GM12878 (cell line): ENCODE data around the gene VSTM2B. TPM values are rescaled to one million over a fixed set of nuclear protein-coding genes. Genes with fewer than 3 reads are reported as not detected.

ENCODE experiments used
- ATAC-seq: fragments of 200-7000 bp; cut with Tn5 transposase; 3 replicates; pipeline ENCODE4 v1.9.1; 2020; ENCODE audit warnings: mild to moderate bottlenecking, moderate library complexity
- BruUV-seq: library from RNA; stranded (reverse); fragments of 400-500 nt; replicated peaks from 2 replicates; lab custom pipeline; 2021; lab: Mats Ljungman, UMichigan
- CTCF ChIA-PET: fragments of 300-600 bp; sonication (Branson Sonifier 250); formaldehyde crosslinking; extraction: SDS; loops from one replicate; lab custom pipeline; 2021; ENCODE audit warnings: inconsistent platforms; lab: Yijun Ruan, JAX
- POLR2A ChIA-PET: fragments of 350-600 bp; formaldehyde crosslinking; extraction: SDS; loops from one replicate; lab custom pipeline; 2021; ENCODE audit warnings: inconsistent platforms; lab: Charles Lee
- RAD21 ChIA-PET: fragments of 300-600 bp; sonication (Branson Sonifier 250); formaldehyde crosslinking; loops from one replicate; lab custom pipeline; 2023; ENCODE audit warnings: antibody characterized with exemption; ENCODE audit not compliant: unreplicated experiment; lab: Charles Lee
- SMC1A ChIA-PET: fragments of 300-600 bp; sonication (Branson Sonifier 250); formaldehyde crosslinking; loops from one replicate; lab custom pipeline; 2023; ENCODE audit not compliant: unreplicated experiment, uncharacterized antibody; lab: Charles Lee
- DNase-seq: peaks from one replicate; pipeline ENCODE4 v3.0.0-alpha.2; 2011; ENCODE audit warnings: low read depth, low spot score
- FAIRE-seq: peaks from 3 replicates; lab custom pipeline; 2011; peaks lifted over from hg19 to GRCh38; lab: Jason Lieb, UNC
- H2AFZ ChIP-seq: 2 replicates; pipeline ENCODE4 v1.6.0; 2011; ENCODE audit warnings: low read depth, low read length, control low read depth; ENCODE audit not compliant: control insufficient read depth
- H3K27ac ChIP-seq: 2 replicates; pipeline ENCODE4 v1.5.1; 2011; ENCODE audit warnings: control low read depth; ENCODE audit not compliant: control insufficient read depth, insufficient read depth
- H3K27me3 ChIP-seq, 2 experiments: replicated peaks in 1 of 2; 2 replicates each; pipeline versions ENCODE4 v1.6.0 to v1.6.1; 2011; ENCODE audit warnings: low read length in 1 of 2; ENCODE audit not compliant: control insufficient read depth in 2 of 2, insufficient read depth in 2 of 2
- H3K36me3 ChIP-seq, 2 experiments: 2 replicates each; pipeline ENCODE4 v1.5.1; 2011; ENCODE audit warnings: low read length in 1 of 2; ENCODE audit not compliant: control insufficient read depth in 2 of 2, insufficient read depth in 2 of 2
- H3K4me1 ChIP-seq: 2 replicates; pipeline ENCODE4 v1.6.1; 2011; ENCODE audit warnings: mild to moderate bottlenecking, low read length, moderate library complexity, mixed read lengths; ENCODE audit not compliant: control insufficient read depth, insufficient read depth
- H3K4me2 ChIP-seq: 2 replicates; pipeline ENCODE4 v1.6.0; 2011; ENCODE audit warnings: control low read depth; ENCODE audit not compliant: control insufficient read depth, insufficient read depth
- H3K4me3 ChIP-seq: fragments of 200-600 bp; sonication (generic); 2 replicates; pipeline ENCODE4 v1.5.1; 2016
- H3K79me2 ChIP-seq: 2 replicates; pipeline ENCODE4 v1.6.0; 2011; ENCODE audit warnings: low read length; ENCODE audit not compliant: control insufficient read depth, insufficient read depth
- H3K9ac ChIP-seq: 2 replicates; pipeline ENCODE4 v1.8.0; 2011; ENCODE audit warnings: low read length, control low read depth, mixed read lengths; ENCODE audit not compliant: control insufficient read depth, insufficient read depth
- H3K9me3 ChIP-seq: replicated peaks from 3 replicates; pipeline ENCODE4 v1.5.1; 2011; ENCODE audit warnings: mild to moderate bottlenecking, low read length; ENCODE audit not compliant: control insufficient read depth, insufficient read depth
- H4K20me1 ChIP-seq: 2 replicates; pipeline ENCODE4 v1.6.0; 2011; ENCODE audit not compliant: control insufficient read depth, insufficient read depth
- CHD1 ChIP-seq: IDR thresholded peaks from 2 replicates; pipeline ENCODE4 v1.6.1; 2012; ENCODE audit warnings: low read depth, low read length, improper control_type of control experiment
- CTCF ChIP-seq, 3 experiments: IDR thresholded peaks in 2 of 3; conservative IDR thresholded peaks in 1 of 3; 2 replicates each; pipeline ENCODE4 v1.5.1; 2011; ENCODE audit warnings: low read depth in 3 of 3, low read length in 3 of 3, mild to moderate bottlenecking in 3 of 3, control low read depth in 2 of 3, moderate library complexity in 2 of 3, inconsistent platforms in 1 of 3, mixed read lengths in 1 of 3; ENCODE audit not compliant: control insufficient read depth in 2 of 3, insufficient read depth in 1 of 3; ENCODE audit errors: extremely low read depth in 1 of 3
- DPF2 ChIP-seq: fragments of 450-650 bp; IDR thresholded peaks from 2 replicates; pipeline ENCODE4 v1.6.1; 2017; ENCODE audit warnings: mild to moderate bottlenecking
- PBX3 ChIP-seq: IDR thresholded peaks from 2 replicates; pipeline ENCODE4 v1.6.1; 2011; ENCODE audit warnings: mild to moderate bottlenecking, low read depth, low read length, moderate library complexity; ENCODE audit not compliant: insufficient replicate concordance
- RB1 ChIP-seq: fragments of 450-650 bp; formaldehyde crosslinking; IDR thresholded peaks from 2 replicates; pipeline ENCODE4 v1.6.1; 2017; ENCODE audit warnings: mild to moderate bottlenecking, borderline replicate concordance
- WGBS: methylation state at CpG from one replicate; pipeline ENCODE4 v1.1.6; 2016; ENCODE audit warnings: low lambda C conversion rate; ENCODE audit not compliant: insufficient replicate concordance, insufficient coverage; ENCODE audit errors: missing lambda C conversion rate; 5-methylcytosine and 5-hydroxymethylcytosine counted together
- in situ Hi-C: fragments of 300-500 bp; cut with MboI; formaldehyde crosslinking; loops from 9 replicates; pipeline ENCODE4 v1.14.3; 2018; ENCODE audit warnings: mixed read lengths
- intact Hi-C: fragments of 100-400 bp; cut with micrococcal nuclease; formaldehyde crosslinking; loops from one replicate; pipeline ENCODE4 v1.14.2; 2022; ENCODE audit not compliant: unreplicated experiment
- polyA plus RNA-seq, 11 experiments: library from polyadenylated mRNA; depleted of rRNA in 4 of 11; unstranded in 6 of 11; stranded (reverse) in 5 of 11; fragments of >200 nt; fragmentation: Nextera tagmentation in 4 of 11; fragmentation: Illumina TruSeq in 1 of 11; extraction: Ambion mirVana in 4 of 11; extraction: Trizol in 1 of 11; gene quantifications; 1 replicate in 1 of 11; 2 replicates in 10 of 11; pipeline versions ENCODE4 v1.2.1 to v1.2.3, GENCODE V29; 2011 to 2016; ENCODE audit warnings: inconsistent platforms in 2 of 11, missing spikeins in 2 of 11, low read depth in 1 of 11
- total RNA-seq, 4 experiments: library from RNA; depleted of rRNA in 3 of 4; stranded (reverse); fragments of >200 nt in 3 of 4; fragmentation: Illumina TruSeq in 1 of 4; extraction: Trizol in 1 of 4; gene quantifications; 2 replicates each; pipeline versions ENCODE4 v1.2.1 to v1.2.3, GENCODE V29; 2013 to 2021
- TF ChIP-seq, protein P1 (sequence below): fragments of 450-650 bp; IDR thresholded peaks from 2 replicates; pipeline ENCODE4 v1.6.1; 2017; ENCODE audit warnings: borderline replicate concordance
- TF ChIP-seq, protein P2 (sequence below): fragments of 450-650 bp; IDR thresholded peaks from 2 replicates; pipeline ENCODE4 v1.6.1; 2017; ENCODE audit warnings: low read depth, mild to moderate bottlenecking, moderate library complexity

The VSTM2B gene
- total and polyA plus RNA-seq, 10 of the 15 experiments (the other 5 are each of a cell fraction or from before 2014, with no cell fraction given), result not detected

- WGBS, result 4% methylated on average over 4 of the region's 4 CpGs
- FAIRE-seq (no peak), ATAC-seq (no peak), DNase-seq (no peak)
- POLR2A ChIA-PET, result no interaction called here
- H3K4me2 ChIP-seq, result no peak overlapping the region
- SMC1A ChIA-PET, result no interaction called here
- H2AFZ ChIP-seq, result no peak overlapping the region
- no peak overlapping the region for H3K4me3 ChIP-seq
- RAD21 ChIA-PET, result no interaction called here
- in situ Hi-C loops, result no loop called here
- no TSS peak for BruUV-seq
- H3K9ac ChIP-seq, result no peak overlapping the region
- H3K36me3 ChIP-seq, result no peaks in the 10 kb centered on the region
- H3K9me3 ChIP-seq, result no peaks in the 10 kb centered on the region
- H3K4me1 ChIP-seq, result no peaks in the 10 kb centered on the region
- no peaks in the 10 kb centered on the region for H4K20me1 ChIP-seq
- intact Hi-C loops, result no loop called here
- TF ChIP-seq PBX3 (no peak), CHD1 (no peak), RB1 (no peak), CTCF (IDR thresholded peaks at IDR 0.05 in 2 of 3, conservative IDR thresholded peaks at IDR 0.05 in 1 of 3; ENCODE audit: control insufficient read depth in 2 of 3, extremely low read depth in 1 of 3, insufficient read depth in 1 of 3, low read depth in 3 of 3, low read length in 3 of 3) (no peak), DPF2 (no peak)
- TF ChIP-seq, protein P1, sequence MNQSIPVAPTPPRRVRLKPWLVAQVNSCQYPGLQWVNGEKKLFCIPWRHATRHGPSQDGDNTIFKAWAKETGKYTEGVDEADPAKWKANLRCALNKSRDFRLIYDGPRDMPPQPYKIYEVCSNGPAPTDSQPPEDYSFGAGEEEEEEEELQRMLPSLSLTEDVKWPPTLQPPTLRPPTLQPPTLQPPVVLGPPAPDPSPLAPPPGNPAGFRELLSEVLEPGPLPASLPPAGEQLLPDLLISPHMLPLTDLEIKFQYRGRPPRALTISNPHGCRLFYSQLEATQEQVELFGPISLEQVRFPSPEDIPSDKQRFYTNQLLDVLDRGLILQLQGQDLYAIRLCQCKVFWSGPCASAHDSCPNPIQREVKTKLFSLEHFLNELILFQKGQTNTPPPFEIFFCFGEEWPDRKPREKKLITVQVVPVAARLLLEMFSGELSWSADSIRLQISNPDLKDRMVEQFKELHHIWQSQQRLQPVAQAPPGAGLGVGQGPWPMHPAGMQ, result no peak
- TF ChIP-seq, protein P2, sequence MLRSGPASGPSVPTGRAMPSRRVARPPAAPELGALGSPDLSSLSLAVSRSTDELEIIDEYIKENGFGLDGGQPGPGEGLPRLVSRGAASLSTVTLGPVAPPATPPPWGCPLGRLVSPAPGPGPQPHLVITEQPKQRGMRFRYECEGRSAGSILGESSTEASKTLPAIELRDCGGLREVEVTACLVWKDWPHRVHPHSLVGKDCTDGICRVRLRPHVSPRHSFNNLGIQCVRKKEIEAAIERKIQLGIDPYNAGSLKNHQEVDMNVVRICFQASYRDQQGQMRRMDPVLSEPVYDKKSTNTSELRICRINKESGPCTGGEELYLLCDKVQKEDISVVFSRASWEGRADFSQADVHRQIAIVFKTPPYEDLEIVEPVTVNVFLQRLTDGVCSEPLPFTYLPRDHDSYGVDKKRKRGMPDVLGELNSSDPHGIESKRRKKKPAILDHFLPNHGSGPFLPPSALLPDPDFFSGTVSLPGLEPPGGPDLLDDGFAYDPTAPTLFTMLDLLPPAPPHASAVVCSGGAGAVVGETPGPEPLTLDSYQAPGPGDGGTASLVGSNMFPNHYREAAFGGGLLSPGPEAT, result no peak
- H3K27me3 ChIP-seq, result no peaks in the 10 kb centered on the region
- no peak overlapping the region for H3K27ac ChIP-seq
- H3K79me2 ChIP-seq, result no peaks in the 10 kb centered on the region
- CTCF ChIA-PET, result interaction anchor here (0.9 kb wide), 1 partner anchor 255 kb away, joined by 3 read pairs; no protein-coding TSS in a partner anchor
Observed at GRCh38 chr19:29517946-29518345, 7.8 kb upstream of the VSTM2B start.
